Activated CD8-positive, alpha-beta memory T cell treated with anti-CD3 and anti-CD28 coated beads for 48 hours (primary cell): ENCODE measurements around the gene MAP10.
"Not testable (repeated sequence)": the region's sequence is repeated elsewhere in the genome, so short reads cannot be mapped to it uniquely, and the experiment has no call there.

Experiments used
- DNase-seq, 3 experiments: peaks; one replicate each; pipeline ENCODE4 v3.0.0-alpha.2; 2020; ENCODE audit warnings: low read depth in 2 of 3, low spot score in 2 of 3

Gene MAP10

GRCh38 chr1:232805269-232806185, at the start of gene MAP10:
Gene MAP10 (plus strand): TSS chr1:232805416. CDS start chr1:232805450, 34 bp downstream.
- peak; percentile 44 to 63 (median 49) for DNase-seq

GRCh38 chr1:232764458-232765251, 40.6 kb upstream of the MAP10 start:
- DNase-seq = no peak

- no peak for DNase-seq
These were observed 39.7 kb upstream of the MAP10 start for GRCh38 chr1:232765542-232765941.

- no peak for DNase-seq
These were observed 38.9 kb upstream of the MAP10 start for GRCh38 chr1:232766241-232766890.

- no peak for DNase-seq
These were observed 38.3 kb upstream of the MAP10 start for GRCh38 chr1:232766904-232767303.

- no peak for DNase-seq
These were observed 37.7 kb upstream of the MAP10 start for GRCh38 chr1:232767305-232768074.

- DNase-seq = no peak
These were observed 36.4 kb upstream of the MAP10 start for GRCh38 chr1:232768793-232769192.

- no peak for DNase-seq
These were observed 35.5 kb upstream of the MAP10 start for GRCh38 chr1:232769733-232770132.

- DNase-seq = no peak
These were observed 31.5 kb upstream of the MAP10 start for GRCh38 chr1:232773752-232774151.

GRCh38 chr1:232776526-232777106, 28.6 kb upstream of the MAP10 start:
- no peak for DNase-seq

GRCh38 chr1:232780354-232780753, 24.9 kb upstream of the MAP10 start:
- DNase-seq = no peak

GRCh38 chr1:232784794-232785193, 20.4 kb upstream of the MAP10 start:
- no peak for DNase-seq

GRCh38 chr1:232785630-232786029, 19.6 kb upstream of the MAP10 start:
- DNase-seq = not testable (repeated sequence)

GRCh38 chr1:232786845-232787455, 18.3 kb upstream of the MAP10 start:
- DNase-seq = no peak

- DNase-seq = no peak
These were observed 16.9 kb upstream of the MAP10 start for GRCh38 chr1:232788235-232788872.

- DNase-seq = no peak
These were observed 15.6 kb upstream of the MAP10 start for GRCh38 chr1:232789651-232790050.

GRCh38 chr1:232792949-232793348, 12.3 kb upstream of the MAP10 start:
- DNase-seq = no peak

GRCh38 chr1:232793944-232794343, 11.3 kb upstream of the MAP10 start:
- no peak for DNase-seq

GRCh38 chr1:232795497-232796053, 9.6 kb upstream of the MAP10 start:
- DNase-seq = no peak
